ENCODE data around the gene SLC6A16. TPM values are rescaled to one million over a fixed set of nuclear protein-coding genes. Genes with fewer than 3 reads are reported as not detected.
"Not testable (repeated sequence)": the region's sequence is repeated elsewhere in the genome, so short reads cannot be mapped to it uniquely, and the experiment has no call there.

Gene SLC6A16
- 0.17 and 0.75 TPM in 2 replicates for total RNA-seq

GRCh38 chr19:49324801-49325576 lies at the start of gene SLC6A16:
SLC6A16 (minus strand) TSS chr19:49325191; CDS start chr19:49311347, 13,844 bp downstream.
- Histone ChIP-seq H3K4me3 (ENCODE audit: low read depth, low read length) (no peak within 1 kb of the TSS), H3K36me3 (ENCODE audit: control insufficient read depth, insufficient read depth, low read length) (no peaks in the 10 kb centered on the region), H3K27me3 (ENCODE audit: control insufficient read depth, insufficient read depth, low read length) (no peaks in the 10 kb centered on the region)
- TF ChIP-seq CTCF (IDR thresholded peaks at IDR 0.05; ENCODE audit: insufficient read depth, low read length, poor library complexity, severe bottlenecking), result no peak
- no peak for DNase-seq (ENCODE audit: low read depth)

GRCh38 chr19:49373174-49373573 lies 48.2 kb upstream of the SLC6A16 start:
- not testable (repeated sequence) for H3K36me3 ChIP-seq (ENCODE audit: control insufficient read depth, insufficient read depth, low read length); DNase-seq (ENCODE audit: low read depth); H3K27me3 ChIP-seq (ENCODE audit: control insufficient read depth, insufficient read depth, low read length); H3K4me3 ChIP-seq (ENCODE audit: low read depth, low read length)

GRCh38 chr19:49371184-49371583 lies 46.2 kb upstream of the SLC6A16 start:
- no peak for DNase-seq (ENCODE audit: low read depth)
- no peak overlapping the region for H3K4me3 ChIP-seq (ENCODE audit: low read depth, low read length)
- no peak for TF ChIP-seq CTCF (IDR thresholded peaks at IDR 0.05; ENCODE audit: insufficient read depth, low read length, poor library complexity, severe bottlenecking)
- H3K27me3 ChIP-seq (ENCODE audit: control insufficient read depth, insufficient read depth, low read length), result peaks cover 9% of the 10 kb centered on the region
- no peaks in the 10 kb centered on the region for H3K36me3 ChIP-seq (ENCODE audit: control insufficient read depth, insufficient read depth, low read length)

- DNase-seq (ENCODE audit: low read depth), result no peak
- Histone ChIP-seq H3K27me3 (ENCODE audit: control insufficient read depth, insufficient read depth, low read length) (no peaks in the 10 kb centered on the region), H3K4me3 (ENCODE audit: low read depth, low read length) (no peak overlapping the region), H3K36me3 (ENCODE audit: control insufficient read depth, insufficient read depth, low read length) (no peaks in the 10 kb centered on the region)
- TF ChIP-seq CTCF (IDR thresholded peaks at IDR 0.05; ENCODE audit: insufficient read depth, low read length, poor library complexity, severe bottlenecking), result no peak
These were observed 43.8 kb upstream of the SLC6A16 start for GRCh38 chr19:49368711-49369358.

- H3K27me3 ChIP-seq (ENCODE audit: control insufficient read depth, insufficient read depth, low read length), result no peaks in the 10 kb centered on the region
- H3K4me3 ChIP-seq (ENCODE audit: low read depth, low read length), result no peak overlapping the region
- TF ChIP-seq CTCF (IDR thresholded peaks at IDR 0.05; ENCODE audit: insufficient read depth, low read length, poor library complexity, severe bottlenecking), result no peak
- no peaks in the 10 kb centered on the region for H3K36me3 ChIP-seq (ENCODE audit: control insufficient read depth, insufficient read depth, low read length)
- DNase-seq (ENCODE audit: low read depth), result no peak
These were observed 41.1 kb upstream of the SLC6A16 start for GRCh38 chr19:49366110-49366509.

GRCh38 chr19:49364083-49364737 lies 39.2 kb upstream of the SLC6A16 start:
- no peak for TF ChIP-seq CTCF (IDR thresholded peaks at IDR 0.05; ENCODE audit: insufficient read depth, low read length, poor library complexity, severe bottlenecking)
- H3K27me3 ChIP-seq (ENCODE audit: control insufficient read depth, insufficient read depth, low read length), result no peaks in the 10 kb centered on the region
- H3K4me3 ChIP-seq (ENCODE audit: low read depth, low read length), result peak overlapping the region; percentile 4
- no peaks in the 10 kb centered on the region for H3K36me3 ChIP-seq (ENCODE audit: control insufficient read depth, insufficient read depth, low read length)
- DNase-seq (ENCODE audit: low read depth), result no peak

All from kidney epithelial cell (primary cell).